GM20000 (cell line): ENCODE measurements around the gene EBF3.

Source experiments
- DNase-seq: peaks from one replicate; pipeline ENCODE4 v3.0.0; 2012; ENCODE audit warnings: low spot score
- TF ChIP-seq, protein P1 (sequence below): IDR thresholded peaks from 2 replicates; pipeline ENCODE4 v1.5.1; 2012; ENCODE audit warnings: mild to moderate bottlenecking, control low read depth; ENCODE audit errors: extremely low read depth, missing control alignments

EBF3 gene

DNA sequence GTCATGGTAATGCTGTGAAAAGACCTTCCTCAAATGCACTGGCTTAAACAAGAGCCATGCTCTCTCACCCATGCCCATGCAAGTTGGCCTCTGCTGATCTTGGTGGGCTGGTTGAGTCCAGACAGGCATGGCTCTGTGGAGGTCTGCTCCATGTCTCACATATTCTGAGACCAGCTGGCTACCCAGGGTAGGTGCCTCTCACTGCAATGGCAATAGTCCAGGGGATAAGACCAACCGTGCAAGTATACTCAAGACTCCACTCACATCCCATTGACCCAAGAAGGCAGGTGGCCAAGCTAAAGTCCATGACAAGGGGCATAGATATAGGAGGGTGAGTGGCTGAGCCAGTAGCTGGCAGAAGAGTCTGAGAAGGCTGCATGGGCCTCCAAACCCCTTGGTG is 14.2 kb upstream of the EBF3 start:
- TF ChIP-seq, protein P1, sequence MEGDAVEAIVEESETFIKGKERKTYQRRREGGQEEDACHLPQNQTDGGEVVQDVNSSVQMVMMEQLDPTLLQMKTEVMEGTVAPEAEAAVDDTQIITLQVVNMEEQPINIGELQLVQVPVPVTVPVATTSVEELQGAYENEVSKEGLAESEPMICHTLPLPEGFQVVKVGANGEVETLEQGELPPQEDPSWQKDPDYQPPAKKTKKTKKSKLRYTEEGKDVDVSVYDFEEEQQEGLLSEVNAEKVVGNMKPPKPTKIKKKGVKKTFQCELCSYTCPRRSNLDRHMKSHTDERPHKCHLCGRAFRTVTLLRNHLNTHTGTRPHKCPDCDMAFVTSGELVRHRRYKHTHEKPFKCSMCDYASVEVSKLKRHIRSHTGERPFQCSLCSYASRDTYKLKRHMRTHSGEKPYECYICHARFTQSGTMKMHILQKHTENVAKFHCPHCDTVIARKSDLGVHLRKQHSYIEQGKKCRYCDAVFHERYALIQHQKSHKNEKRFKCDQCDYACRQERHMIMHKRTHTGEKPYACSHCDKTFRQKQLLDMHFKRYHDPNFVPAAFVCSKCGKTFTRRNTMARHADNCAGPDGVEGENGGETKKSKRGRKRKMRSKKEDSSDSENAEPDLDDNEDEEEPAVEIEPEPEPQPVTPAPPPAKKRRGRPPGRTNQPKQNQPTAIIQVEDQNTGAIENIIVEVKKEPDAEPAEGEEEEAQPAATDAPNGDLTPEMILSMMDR = no peak
- no peak for DNase-seq

DNA sequence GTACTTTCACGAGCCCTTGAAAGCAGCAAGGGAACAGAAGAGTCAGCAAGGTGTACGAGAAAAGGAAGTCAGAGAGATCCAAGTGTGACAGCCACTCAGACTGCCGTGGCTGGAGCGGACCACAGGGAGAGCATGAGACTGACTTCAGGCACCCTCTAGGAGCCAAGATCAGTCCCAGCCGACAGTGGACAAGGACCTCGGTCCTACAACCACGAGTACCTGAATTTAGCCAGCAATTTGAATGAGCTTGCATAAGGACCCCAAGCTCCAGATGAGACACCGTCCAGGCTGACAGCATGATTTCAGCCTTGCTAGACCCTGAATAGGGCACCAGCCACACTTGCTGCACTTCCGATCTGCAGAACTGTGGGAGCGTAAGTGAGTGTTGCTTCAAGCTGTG is 13.7 kb upstream of the EBF3 start:
- TF ChIP-seq, protein P1 = no peak
- DNase-seq = no peak

DNA sequence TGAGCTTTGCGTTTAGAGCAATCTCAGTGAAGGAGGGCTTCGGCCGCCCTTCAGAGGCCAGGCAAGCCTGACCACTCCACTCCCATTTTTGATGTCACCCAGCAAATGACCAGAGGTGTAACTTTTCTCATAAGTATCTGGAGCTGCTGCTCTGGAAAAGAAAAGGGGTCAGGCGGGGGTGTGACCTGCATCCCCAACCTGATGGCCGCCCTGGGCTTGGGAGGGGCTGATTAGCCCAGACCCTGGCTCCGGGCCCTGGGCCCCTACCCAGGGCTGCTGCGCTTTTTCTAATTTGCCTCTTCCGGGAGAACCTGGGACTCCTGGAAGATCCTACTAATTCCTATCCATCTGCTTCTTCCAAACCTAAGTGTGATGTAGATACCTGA is 9.6 kb upstream of the EBF3 start:
- DNase-seq = no peak
- TF ChIP-seq, protein P1 = no peak

DNA sequence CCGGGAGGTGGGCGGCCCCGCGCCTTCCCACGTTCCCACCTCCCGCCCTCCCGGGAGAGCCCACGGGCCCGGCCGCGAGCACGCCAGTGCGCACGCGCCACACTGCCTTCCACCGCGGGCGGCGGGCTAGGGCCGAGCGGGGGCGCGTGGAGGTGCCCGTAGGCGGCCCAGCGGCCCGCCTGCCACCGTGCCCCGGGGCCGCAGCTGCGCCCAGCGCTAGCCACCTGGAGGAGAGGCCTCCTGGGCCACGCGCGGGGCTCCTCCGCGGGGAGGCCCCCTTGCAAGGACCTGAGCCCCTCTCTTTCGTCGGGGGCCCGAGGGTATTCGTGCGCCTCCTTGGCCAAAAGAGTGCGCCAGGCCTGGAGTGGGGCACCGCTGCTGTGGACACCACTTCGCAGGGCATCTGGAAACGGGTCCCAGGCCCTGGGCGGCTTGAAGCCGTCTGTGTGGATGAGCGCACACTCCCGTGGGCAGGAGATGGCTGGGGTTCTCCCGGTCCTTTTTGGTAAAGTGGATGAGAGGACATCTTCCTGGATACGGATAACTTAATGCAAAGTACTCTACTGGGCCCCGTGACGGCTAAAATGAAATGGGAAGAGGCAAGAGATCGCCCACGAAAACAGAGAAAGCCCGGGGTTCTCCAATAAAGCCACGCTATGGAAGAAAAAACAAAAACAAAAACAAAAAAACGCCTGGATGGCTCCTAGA is 9.0 kb upstream of the EBF3 start:
- peak; percentile 34 for DNase-seq
- TF ChIP-seq, protein P1 = no peak

DNA sequence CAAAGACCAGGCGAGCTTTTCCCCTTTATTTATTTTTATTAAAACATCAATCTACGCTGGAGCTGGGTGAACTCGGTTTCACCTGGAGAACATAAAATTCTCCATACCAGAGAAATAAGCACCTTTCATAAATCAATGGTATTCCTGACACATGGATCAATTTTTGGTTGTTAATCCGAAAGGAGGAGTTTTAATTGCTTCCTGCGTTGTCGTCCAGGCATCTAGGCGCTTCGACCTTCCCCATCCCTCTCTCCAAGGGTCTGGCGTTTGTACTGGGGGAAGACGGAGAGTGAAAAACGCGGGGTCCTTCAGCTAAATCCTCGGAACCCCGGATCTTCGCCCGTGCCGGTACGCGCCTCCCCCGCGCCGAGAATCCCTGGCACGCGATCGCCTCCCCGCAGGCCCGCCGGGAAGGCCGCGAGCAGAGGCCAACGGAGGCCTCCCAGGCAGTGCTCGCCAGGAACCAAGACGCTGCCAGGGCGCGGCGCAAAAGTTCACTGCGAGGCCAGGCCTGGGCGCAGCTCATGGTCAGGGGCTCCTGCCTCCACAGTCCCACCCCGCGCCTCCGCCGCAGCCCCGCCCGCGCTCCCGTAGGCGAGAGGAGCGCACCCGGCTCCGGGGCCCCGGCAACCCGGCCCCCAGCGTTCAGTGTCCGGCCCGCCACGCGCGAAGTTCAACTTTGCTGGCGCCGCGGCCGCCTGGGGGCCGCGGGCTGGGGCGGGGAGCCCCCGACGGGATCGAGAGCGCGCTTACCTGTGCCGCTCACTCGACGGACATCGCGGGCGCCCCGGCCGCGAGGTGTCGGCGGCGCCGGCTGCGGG is 8.3 kb upstream of the EBF3 start:
- DNase-seq = peak; percentile 41
- TF ChIP-seq, protein P1 = no peak

DNA sequence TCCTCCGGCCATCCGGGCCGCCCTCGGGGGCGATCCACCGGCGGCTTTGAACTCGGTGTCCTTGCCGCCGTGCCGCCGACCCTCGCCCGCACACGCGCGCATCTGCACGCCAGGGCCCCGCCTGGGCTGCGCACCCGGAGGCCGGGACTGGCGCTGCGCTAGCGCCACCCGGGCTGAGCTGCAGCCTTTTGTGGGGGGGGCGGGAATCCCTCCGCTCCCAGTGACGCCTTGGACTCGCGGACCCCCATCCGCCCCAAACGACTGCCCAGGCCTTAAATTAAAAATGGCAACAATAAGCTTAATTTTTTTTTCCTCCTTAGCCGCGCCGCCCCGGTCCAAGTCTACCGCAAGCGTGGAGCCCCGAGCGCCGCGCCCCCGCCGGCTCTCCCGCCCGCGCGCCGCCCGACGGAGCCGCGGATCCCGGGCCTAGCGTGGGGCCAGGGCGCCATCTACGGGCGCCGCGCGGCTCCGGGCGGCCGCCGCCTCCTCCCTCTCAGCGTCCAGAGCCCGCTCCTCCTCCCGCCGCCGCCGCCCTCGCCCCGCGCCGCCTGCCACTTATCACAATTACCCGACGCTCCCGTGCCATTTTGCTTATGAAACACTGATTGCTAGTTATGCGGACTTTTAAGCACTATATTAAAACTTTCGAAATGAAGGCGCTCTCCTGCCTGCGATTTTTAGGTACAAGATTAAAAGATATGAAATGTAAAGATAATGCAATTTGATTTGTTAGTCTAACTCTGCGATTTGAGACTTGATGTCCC is 7.5 kb upstream of the EBF3 start:
- TF ChIP-seq, protein P1 = peak; percentile 54
- peak; percentile 89 for DNase-seq
